AG08395 (cell line): ENCODE data around the gene CD44.
A peak's percentile ranks its signal among the peaks of the same experiment; 100 is the strongest.

Experiments
- DNase-seq: peaks from one replicate; pipeline ENCODE4 v3.0.0; 2012; ENCODE audit warnings: mixed read lengths, low spot score

Gene CD44

DNA sequence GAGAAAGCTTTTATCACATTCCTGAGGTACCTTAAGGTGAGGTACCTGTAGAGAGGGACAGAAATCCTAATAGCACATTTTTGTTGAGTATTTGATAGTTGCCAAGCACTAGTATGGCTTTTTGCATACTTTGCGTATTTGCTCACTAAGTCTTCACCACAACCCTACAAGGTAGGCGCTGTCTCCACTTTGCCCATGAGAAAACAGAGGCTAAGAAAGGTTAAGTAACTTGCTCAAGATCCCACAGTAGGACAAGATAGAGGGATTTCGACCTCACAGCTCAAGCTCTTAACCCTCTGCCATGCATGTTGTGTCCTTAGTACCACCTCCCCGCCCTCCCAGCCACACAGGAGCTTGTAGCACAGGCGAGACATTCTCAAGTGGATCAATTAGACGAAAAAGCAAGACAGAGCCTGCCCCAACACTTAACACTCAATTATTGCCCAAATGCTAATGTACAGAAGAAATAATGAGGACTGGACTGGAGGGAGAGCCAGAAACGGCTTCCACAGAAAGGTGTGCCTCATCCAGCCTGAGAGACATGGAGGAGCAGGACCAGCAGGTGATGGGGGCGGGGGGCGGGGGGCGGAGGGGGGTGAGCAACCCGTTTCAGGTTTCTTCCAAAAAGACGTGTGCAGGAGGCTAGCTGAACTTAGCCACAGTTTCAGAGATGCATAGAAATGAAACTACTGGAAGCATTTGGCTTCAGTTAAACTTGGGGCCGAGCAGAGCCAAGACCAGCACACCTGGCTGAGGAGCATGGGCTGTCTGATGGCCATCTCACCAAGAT, 26.7 kb upstream of the CD44 start:
- no peak for DNase-seq

DNA sequence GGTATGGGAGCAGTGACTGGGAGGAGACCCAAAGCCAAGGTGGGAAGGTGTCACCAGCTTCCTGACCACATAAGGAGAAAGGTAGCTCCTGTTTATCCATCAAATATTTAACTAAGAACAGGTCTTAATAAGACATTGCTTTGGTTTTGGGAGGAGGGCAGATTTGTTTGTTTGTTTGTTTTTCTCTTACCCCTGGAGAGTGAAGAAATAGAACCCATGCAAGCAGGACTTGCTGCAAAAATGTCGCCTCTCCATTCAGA, 26.2 kb upstream of the CD44 start:
- no peak for DNase-seq

DNA sequence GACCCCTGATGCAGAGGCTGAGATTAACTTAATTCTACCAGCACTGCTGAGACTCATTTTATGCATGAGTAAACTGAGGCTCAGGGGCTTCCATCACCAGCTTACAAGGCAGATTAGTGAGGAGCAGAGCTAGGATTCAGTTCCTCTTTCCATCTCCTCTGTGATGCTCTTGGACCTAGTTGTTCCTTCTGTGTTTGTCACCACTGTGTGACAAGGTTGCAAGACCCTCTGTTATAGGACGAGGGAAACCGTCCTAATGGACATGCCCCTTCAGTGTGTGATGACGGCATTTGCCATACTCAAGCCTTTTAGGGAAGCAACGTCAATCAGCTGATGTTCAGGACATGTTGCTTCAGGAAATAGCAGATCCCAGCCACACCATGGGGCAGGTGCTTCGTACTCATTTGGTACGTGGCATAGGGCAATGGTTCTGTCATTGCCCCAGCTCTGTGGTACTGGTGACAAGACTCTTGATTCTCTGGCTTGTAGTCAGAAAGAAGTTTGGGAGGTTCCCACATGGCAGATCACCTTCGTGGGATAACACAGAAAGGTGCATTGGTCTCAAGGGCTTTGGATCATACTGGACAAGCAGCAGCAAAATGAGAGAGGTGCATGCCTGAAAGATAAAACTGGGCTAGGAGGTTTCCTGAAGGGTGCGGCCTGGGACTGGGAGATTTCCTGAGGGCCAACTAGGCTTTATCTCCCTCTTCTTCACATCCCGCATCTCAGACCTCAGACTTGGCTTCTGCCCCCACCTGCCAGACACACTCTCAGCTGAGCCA, 23.9 kb upstream of the CD44 start:
- DNase-seq: no peak

DNA sequence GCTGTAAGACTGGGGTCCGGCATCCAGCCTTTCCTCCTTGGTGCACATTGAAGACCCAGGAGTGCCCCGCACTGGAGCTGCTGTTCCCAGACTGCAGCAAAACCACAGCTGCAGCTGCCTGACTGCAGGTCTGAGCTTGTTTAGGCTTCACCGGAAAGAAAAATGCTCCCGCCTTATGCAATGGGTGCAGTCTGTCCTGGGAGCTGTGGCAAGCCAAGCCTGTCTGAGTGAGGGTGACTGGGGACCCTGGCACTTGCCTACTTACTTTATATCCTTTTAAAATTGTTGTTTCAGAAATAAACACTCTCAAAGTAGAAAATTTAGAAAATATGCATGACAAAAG, 23.3 kb upstream of the CD44 start:
- no peak for DNase-seq

DNA sequence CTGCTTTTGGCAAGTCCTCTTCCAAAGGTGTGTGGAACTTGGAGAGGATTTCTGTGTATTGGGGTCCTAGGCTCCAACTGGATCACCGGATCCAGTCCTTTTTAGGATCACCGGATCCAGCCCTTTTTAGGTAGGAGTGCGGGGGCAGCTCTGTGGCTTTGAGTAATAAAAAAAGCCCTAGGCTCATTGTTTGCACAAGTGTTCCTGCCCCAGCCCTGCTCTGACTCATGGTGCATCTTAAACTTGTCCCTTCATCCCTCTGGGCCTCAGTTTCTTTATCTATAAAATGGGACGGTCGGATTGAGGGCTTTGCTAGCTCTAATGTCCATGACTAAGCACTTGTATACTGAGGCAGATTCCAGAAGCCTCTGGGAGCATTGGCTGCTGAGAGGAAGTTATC, 22.7 kb upstream of the CD44 start:
- DNase-seq: no peak

DNA sequence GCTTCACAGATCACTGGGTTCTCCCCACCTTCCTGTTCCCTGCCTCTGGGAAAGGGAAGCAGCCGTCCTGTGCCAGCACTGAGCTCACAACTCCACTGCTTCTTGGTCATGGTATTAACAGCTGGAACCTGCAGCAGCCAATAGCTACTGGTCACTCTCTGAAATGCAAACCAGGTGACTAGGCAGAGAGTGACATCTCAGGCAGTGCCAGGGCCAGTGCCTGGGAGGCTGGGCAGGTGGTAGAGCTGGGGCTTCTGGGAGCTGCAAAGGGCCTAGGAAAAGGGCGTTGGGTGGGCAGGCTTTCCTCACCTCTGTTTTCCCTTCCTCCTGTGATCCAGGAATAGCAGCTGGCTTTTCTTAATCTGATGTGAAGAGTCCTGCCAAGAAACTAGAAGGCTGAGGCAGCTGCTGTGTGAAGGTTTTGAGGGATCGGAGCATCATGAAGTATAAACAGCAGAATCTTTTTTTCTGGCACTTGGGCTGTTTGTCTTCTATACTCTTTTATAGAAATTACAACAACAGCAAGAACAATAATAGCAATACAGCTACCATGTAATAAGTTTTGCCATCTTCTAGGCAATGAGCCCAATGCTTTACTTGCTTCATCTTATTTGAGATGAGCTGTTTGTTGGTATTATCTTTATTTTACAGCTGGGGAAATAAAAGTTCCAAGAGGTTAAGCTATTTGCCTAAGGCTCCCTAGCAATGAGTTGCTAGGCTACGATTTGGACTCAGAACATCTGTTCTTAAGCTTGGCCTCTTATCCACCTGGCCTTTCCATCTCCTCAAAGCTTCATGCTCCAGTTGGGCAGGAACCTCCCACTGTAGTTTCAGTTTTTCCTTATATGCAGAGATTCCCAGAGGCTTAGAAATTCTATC, 22.0 kb upstream of the CD44 start:
- no peak for DNase-seq

DNA sequence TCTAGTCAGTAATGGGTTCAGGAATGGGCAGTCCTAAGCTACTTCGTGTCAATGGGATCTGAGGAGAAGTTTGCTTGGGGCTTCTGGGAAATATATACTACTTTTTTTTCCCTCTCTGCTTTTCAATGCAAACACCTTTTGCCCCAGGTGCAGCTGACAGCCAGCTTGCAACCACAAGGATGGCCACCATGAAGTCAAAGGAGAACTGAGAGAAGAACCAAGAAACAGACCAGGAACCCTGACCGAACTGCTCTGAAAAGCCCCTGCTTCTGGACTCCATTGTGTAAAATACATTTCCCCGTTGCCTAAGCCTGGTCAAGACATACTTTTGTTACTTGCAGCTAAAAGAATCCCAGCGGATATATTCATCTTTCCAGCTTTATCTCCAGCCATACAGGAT, 20.1 kb upstream of the CD44 start:
- DNase-seq: no peak

DNA sequence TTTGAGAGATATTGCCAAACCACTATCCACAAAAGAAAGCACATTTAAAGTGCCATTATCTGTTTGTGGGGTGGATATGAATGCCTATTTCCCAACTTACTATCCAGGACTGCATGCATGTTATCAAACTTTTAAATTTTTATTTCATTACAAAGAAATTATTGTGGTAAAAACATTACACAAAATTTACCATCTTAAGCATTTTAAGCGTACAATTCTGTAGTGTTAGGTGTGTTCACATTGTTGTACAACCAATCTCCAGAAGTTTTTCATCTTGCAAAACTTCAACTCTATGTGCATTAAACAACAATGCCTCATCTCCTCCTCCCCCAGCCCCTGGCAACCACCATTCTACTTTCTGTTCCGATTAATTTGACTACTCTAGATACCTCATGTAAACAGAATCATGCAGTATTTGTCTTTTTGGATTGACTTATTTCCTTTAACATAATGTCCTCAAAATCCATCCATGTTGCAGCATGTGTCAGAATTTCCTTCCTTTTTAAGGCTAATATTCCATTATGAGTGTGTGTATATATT, 17.6 kb upstream of the CD44 start:
- no peak for DNase-seq

DNA sequence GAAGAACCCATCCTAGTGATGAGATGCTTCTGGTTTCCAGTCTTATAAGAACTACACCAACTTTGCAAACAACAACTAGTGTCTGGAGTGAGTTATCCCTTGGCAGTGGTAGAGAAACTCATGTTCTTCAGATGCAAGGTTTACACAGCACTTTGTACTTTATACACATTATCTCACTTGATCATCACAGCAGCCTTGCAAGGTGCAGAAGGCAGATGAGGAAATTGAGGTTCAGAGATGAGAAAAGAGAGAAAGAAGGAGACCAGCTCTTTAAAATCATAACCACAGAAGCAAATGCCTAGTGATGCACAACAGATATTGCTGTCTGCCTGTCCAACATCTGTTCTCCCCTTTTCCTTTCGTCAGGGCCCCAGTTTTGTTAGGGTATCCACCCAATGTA, 16.7 kb upstream of the CD44 start:
- DNase-seq: no peak

DNA sequence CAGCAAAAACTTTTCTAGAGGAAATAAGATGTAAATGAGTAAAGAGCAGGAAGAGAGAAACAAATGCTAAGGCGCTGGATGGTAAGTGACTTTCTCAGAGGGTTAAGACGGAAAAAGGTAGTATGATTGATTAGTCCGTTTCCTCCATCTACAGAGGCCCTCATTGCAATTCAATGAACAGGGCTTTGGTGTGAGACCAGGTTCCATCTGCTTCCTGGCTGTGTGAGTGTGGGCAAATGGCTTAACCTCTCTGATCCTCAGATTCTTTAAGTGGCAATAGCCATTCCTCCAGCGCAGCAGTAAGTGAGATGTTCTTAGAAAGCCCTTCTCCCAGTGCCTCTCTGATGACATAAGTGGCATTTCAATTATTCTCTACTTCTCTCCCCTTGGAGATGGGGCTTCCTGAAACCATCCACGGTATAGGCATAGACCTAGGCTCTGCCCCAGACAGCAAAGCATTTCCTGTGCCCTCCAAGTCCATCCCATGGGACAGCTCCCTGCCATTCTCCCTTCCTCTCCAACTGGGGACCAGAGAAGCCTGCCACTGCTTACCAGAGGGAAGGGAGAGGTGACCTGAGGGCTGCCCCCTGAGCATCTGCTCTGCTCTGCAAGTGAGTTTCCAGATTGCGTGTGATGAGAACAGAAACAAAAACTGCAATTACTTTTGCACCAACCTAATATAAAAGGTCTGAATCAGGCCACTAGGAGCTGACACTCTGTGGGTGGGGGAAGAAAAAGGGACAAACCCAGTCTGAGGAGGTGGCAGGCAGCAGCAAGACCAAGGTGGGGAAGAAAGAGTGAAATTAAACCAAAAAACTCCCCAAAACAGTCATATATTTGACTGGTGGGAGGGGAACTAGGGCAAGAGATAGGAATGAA, 12.7 kb upstream of the CD44 start:
- no peak for DNase-seq

DNA sequence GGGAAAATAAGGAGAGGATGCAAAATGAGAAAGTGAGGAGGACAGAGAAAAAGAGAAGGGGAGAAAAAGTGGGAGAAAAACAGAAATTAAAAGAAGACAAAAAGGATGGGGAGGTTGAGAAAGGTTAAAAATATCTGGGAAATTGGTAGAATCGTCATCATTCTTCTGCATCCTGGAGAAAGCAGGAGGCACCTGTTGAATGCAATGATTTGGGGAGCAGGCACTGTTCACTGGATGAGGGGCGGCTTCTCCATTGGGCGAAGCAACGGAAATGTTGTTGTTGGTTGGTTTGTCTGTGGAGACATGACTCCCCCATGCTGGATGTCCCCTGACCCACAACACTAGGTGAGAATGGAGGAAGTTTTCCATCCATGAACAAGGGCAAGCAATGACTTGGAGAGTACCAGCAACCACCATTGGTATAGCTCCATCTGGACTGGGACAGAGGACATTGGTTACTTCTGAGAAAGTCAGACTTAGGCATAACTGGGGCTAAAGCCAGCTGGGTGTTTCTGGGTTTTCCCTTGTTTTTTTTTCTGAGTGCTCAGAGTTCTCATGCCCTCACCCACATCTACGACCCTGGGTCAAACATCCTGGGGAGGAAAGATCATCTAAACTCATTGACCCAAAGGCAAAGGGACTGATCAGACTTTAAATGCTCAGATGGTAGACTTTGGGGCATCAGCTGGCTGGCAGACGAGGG, 11.9 kb upstream of the CD44 start:
- no peak for DNase-seq

DNA sequence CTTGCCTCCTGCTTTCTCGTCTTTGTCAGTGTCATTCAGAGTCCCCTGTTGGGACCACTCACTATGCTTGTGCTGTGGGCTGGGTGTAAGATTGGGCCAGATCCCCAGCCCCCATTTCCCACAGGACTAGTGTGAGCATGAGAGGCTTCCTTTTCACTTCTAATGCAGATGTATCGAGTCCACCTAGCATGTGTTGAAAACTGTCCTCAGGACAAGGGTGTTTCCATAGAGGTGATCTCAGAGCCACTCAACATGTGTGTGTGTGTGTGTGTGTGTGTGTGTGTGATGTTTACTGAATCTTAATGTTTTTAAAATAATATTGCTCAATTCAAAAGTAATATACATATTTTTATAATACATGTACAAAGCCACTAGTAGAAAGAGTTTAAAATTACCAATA, 11.4 kb upstream of the CD44 start:
- DNase-seq: no peak

DNA sequence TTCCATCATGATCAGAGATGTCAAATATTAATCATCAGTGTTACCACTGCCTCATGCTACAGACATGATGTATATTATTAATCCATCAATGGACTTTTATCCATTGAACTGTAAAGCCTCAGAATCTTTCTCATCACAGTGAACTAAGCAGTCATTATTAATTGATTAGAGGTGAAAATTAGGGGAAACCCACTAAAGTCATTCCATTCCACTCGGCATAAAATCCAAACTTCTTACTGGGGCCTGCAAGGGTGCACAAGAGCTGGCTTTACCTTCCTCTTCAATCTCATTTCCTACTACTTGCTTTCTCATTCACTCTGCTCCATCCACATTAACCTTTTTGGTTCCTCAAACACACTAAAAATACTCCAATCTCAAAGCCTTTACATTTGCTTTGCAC, 7.9 kb upstream of the CD44 start:
- DNase-seq: no peak

DNA sequence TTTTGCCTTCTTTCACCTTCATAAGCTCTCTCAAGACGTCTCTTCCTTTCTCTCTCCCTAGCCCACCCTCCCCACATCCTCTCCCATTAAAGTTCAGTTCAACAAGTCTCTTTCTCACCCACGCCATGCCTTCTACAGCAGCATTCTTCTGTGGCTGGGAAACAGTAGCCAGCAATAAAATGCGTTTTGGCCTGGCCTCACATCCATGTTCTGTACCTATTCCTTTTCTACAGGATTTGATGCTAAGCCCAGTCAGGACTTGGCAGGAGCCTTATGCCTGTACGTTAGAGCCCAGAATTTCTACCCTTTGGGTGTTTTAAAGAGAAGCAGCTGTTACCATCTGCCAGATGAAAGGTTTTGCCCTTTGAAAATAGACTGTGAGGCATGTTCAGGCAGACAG, 7.1 kb upstream of the CD44 start:
- no peak for DNase-seq

DNA sequence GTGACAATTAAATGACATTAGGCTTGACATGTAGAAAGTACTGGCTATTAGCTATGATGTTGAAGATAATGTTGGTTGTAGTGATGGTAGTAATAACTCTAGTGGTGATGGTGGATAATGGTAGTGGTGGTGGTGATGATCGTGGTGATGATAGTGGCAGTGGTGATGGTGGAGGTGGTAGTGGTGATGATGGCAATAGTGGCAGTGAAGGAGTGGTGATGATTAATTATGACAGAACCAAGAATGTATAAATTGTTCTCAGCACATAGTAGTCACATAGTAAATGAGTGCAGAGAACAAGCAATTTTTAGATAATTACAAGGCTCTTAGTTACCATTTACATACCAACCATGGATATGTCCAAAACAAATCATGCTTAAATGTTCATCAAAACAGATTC, 5.3 kb upstream of the CD44 start:
- no peak for DNase-seq

DNA sequence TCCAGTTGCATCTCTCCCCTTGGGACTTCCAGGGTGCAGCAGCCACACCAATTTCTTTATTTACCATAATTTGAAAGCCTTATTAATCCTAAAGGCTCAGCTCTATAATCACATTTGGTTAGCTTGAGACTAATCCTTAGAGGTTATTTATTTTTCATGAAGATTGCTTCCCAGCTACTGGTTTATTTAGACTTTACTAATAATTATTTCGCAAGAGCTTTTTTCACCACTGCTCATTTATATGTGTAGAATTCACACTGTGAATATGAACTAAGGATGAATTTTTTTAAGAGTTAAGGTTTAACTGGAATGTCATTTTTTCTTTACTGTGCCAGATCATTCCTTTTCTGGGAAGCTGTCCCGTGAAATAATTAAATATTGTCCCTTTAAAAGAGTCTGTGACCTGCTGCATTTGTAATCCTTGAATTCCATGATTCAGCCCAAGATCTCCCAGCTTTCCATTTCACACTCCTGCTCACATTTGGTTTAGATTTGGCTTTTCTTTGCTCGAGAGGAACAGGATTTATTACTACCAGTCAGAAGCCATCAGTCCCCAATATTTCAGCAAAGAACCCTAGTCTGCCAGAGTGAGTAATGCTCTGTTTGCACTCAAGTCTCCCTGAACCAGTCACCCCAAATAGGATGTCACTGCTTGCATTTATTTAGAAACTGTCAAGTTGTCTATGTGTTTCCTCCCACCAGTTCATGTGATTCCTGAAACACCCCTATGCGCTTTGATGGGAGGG, 4.4 kb upstream of the CD44 start:
- peak; percentile 52 for DNase-seq

DNA sequence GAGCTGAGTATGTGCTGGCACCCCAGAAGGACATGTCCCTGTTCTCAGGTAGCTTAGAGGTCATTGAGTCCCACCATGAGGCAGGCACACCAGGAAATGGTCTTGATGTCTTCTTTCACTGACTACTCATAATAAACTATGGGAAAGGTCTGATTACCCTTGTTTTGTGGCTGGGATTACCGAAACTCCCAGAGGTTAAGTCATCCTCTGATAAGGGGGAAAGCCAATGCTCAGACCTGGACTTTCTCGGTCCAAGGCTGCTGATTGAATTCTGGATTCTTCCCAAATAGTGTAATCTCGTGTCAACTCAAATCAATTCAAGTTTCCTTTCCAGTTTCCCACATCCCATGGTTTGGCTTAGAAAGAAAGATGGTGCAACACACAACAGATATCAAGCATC, 3.7 kb upstream of the CD44 start:
- DNase-seq: no peak

DNA sequence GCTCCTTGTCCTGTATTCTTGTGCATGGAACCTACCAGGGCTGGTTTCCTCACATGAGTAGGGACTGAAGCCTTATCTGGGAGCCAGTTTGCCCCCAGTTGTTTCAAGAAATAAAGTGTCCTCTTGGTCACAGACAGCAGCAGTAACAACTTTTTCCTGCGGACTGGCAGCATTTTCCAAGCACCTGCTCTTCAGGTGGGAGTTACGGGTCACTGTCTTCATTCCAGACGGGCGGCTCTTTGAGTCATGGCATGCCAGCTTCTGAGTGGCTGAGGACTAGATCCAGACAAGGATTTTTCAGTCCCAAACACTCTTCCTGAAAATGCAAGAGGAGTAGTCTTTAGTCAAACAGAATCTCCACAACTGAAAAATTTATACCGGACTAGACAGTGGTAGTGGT, 2.7 kb upstream of the CD44 start:
- no peak for DNase-seq

DNA sequence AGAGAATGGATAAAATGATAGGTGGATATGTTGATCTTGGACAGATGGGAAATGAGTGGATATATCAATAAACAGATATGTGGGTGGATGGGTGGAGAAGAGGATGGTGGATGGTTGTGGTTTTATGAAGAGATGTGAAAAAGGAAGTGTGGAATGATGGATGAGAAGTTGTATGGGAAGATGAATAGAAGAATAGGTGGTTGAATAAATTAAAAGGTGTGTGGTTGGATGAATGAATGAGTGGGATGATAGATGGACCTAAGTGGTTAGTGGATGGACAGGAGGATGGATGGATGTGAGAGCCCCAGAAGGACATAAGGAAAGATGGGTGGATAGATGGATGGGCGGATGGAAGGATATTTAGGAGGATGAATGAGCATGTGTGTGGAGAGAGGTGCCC, 913 bp upstream of the CD44 start:
- DNase-seq: no peak

DNA sequence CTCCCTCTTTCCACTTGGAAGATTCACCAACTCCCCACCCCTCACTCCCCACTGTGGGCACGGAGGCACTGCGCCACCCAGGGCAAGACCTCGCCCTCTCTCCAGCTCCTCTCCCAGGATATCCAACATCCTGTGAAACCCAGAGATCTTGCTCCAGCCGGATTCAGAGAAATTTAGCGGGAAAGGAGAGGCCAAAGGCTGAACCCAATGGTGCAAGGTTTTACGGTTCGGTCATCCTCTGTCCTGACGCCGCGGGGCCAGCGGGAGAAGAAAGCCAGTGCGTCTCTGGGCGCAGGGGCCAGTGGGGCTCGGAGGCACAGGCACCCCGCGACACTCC, 397 bp upstream of the CD44 start:
- DNase-seq: no peak
